CD14-positive monocyte (primary cell): ENCODE measurements around the gene APOL2. TPM values are rescaled to one million over a fixed set of nuclear protein-coding genes. Genes with fewer than 3 reads are reported as not detected.
"Not testable (repeated sequence)": the region's sequence is repeated elsewhere in the genome, so short reads cannot be mapped to it uniquely, and the experiment has no call there.

Experiments used
- DNase-seq, 3 donors: peaks; one replicate each; pipeline ENCODE4 v3.0.0-alpha.2; 2011 to 2022
- H2AFZ ChIP-seq: 2 replicates; pipeline ENCODE4 v1.6.0; 2012; ENCODE audit warnings: mild to moderate bottlenecking, low read depth, low read length, inconsistent platforms; ENCODE audit not compliant: insufficient read depth, poor library complexity, severe bottlenecking
- H3K27ac ChIP-seq, 2 donors: 1 replicate in 1 of 2; 2 replicates in 1 of 2; pipeline ENCODE4 v1.5.1; 2012 to 2013; ENCODE audit warnings: low read length in 2 of 2, control low read depth in 1 of 2, inconsistent platforms in 1 of 2, low read depth in 1 of 2, mild to moderate bottlenecking in 1 of 2
- H3K27me3 ChIP-seq, 2 donors: one replicate each; pipeline versions ENCODE4 v1.6.0 to v1.6.1; 2011 to 2013; ENCODE audit warnings: low read length in 2 of 2; ENCODE audit not compliant: control insufficient read depth in 2 of 2, insufficient read depth in 2 of 2
- H3K36me3 ChIP-seq, 2 donors: replicated peaks in 1 of 2; 1 replicate in 1 of 2; 2 replicates in 1 of 2; pipeline versions ENCODE4 v1.5.1 to v1.6.1; 2012 to 2013; ENCODE audit warnings: low read length in 2 of 2, control low read depth in 1 of 2, inconsistent platforms in 1 of 2, mild to moderate bottlenecking in 1 of 2; ENCODE audit not compliant: insufficient read depth in 2 of 2, control insufficient read depth in 1 of 2
- H3K4me1 ChIP-seq, 2 donors: 1 replicate in 1 of 2; 2 replicates in 1 of 2; pipeline versions ENCODE4 v1.5.1 to v1.6.1; 2012 to 2013; ENCODE audit warnings: low read length in 2 of 2, control low read depth in 1 of 2, inconsistent platforms in 1 of 2, mild to moderate bottlenecking in 1 of 2, moderate library complexity in 1 of 2; ENCODE audit not compliant: insufficient read depth in 2 of 2, control insufficient read depth in 1 of 2
- H3K4me2 ChIP-seq: replicated peaks from 2 replicates; pipeline ENCODE3; 2012; ENCODE audit warnings: low read length, moderate library complexity, mild to moderate bottlenecking; ENCODE audit not compliant: poor library complexity, severe bottlenecking; ENCODE audit errors: extremely low read depth
- H3K4me3 ChIP-seq, 3 experiments: fragments of 200-600 bp in 1 of 3; sonication (generic) in 1 of 3; replicated peaks in 1 of 3; 1 replicate in 2 of 3; 2 replicates in 1 of 3; pipeline ENCODE4 v1.5.1; 2011 to 2013; ENCODE audit warnings: low read length in 3 of 3, mild to moderate bottlenecking in 3 of 3, control low read depth in 2 of 3, low read depth in 2 of 3, inconsistent platforms in 1 of 3, moderate library complexity in 1 of 3
- H3K79me2 ChIP-seq: 2 replicates; pipeline ENCODE4 v1.6.0; 2012; ENCODE audit warnings: mild to moderate bottlenecking, control low read depth, inconsistent platforms, low read length, moderate library complexity; ENCODE audit not compliant: insufficient read depth
- H3K9ac ChIP-seq: 2 replicates; pipeline ENCODE4 v1.6.0; 2017; ENCODE audit warnings: low read length, mild to moderate bottlenecking; ENCODE audit not compliant: insufficient read depth, poor library complexity, severe bottlenecking
- H3K9me3 ChIP-seq, 2 donors: replicated peaks in 1 of 2; 1 replicate in 1 of 2; 2 replicates in 1 of 2; pipeline versions ENCODE4 v1.5.1 to v1.6.1; 2012 to 2013; ENCODE audit warnings: low read length in 2 of 2, control low read depth in 1 of 2; ENCODE audit not compliant: control insufficient read depth in 1 of 2, insufficient read depth in 1 of 2
- H4K20me1 ChIP-seq: 2 replicates; pipeline ENCODE4 v1.6.0; 2012; ENCODE audit warnings: mild to moderate bottlenecking, low read length, control low read depth, moderate library complexity; ENCODE audit not compliant: insufficient read depth
- H3K27ac Mint-ChIP-seq, 7 donors: one replicate each; pipeline ENCODE4 v1.8.0; 2020; ENCODE audit warnings: mild to moderate bottlenecking in 7 of 7, mixed read lengths in 7 of 7, moderate library complexity in 6 of 7, inconsistent platforms in 2 of 7
- H3K27me3 Mint-ChIP-seq, 3 donors: one replicate each; pipeline ENCODE4 v1.8.0; 2021 to 2022; ENCODE audit warnings: low read depth in 3 of 3, mild to moderate bottlenecking in 3 of 3, mixed read lengths in 3 of 3, moderate library complexity in 3 of 3, inconsistent platforms in 1 of 3
- H3K36me3 Mint-ChIP-seq, 2 donors: one replicate each; pipeline ENCODE4 v1.8.0; 2020; ENCODE audit warnings: mixed read lengths in 2 of 2, inconsistent platforms in 1 of 2, mild to moderate bottlenecking in 1 of 2
- H3K4me1 Mint-ChIP-seq: one replicate; pipeline ENCODE4 v1.8.0; 2020; ENCODE audit warnings: mild to moderate bottlenecking, mixed read lengths
- H3K4me3 Mint-ChIP-seq, 2 donors: one replicate each; pipeline ENCODE4 v1.8.0; 2020; ENCODE audit warnings: mild to moderate bottlenecking in 2 of 2, mixed read lengths in 2 of 2, moderate library complexity in 1 of 2
- H3K9me3 Mint-ChIP-seq, 7 donors: one replicate each; pipeline ENCODE4 v1.8.0; 2020 to 2022; ENCODE audit warnings: mixed read lengths in 7 of 7, mild to moderate bottlenecking in 6 of 7, moderate library complexity in 6 of 7, inconsistent platforms in 2 of 7
- WGBS: methylation state at CpG from one replicate; pipeline ENCODE4 v1.1.5; 2013; ENCODE audit warnings: missing lambda C conversion rate; ENCODE audit not compliant: insufficient coverage; 5-methylcytosine and 5-hydroxymethylcytosine counted together
- intact Hi-C, 2 donors: fragments of 100-400 bp; cut with micrococcal nuclease; formaldehyde crosslinking; loops; one replicate each; pipeline versions ENCODE4 v1.15.0 to v1.15.1; 2023
- polyA plus RNA-seq, 3 donors: library from polyadenylated mRNA; depleted of rRNA in 1 of 3; unstranded in 2 of 3; stranded (reverse) in 1 of 3; fragments of 300-500 nt in 2 of 3; fragments of >200 nt in 1 of 3; fragmentation: Illumina TruSeq in 2 of 3; gene quantifications; 1 replicate in 2 of 3; 2 replicates in 1 of 3; pipeline ENCODE4 v1.2.3, GENCODE V29; 2012 to 2021
- TF ChIP-seq, protein P1 (sequence below): fragments of 200-600 bp; IDR thresholded peaks from one replicate; pipeline ENCODE4 v1.8.0; 2022; ENCODE audit warnings: antibody characterized with exemption, mild to moderate bottlenecking

APOL2 gene
- polyA plus RNA-seq, 3 donors, result 12.6 to 47.0 (median 13.2) TPM

DNA sequence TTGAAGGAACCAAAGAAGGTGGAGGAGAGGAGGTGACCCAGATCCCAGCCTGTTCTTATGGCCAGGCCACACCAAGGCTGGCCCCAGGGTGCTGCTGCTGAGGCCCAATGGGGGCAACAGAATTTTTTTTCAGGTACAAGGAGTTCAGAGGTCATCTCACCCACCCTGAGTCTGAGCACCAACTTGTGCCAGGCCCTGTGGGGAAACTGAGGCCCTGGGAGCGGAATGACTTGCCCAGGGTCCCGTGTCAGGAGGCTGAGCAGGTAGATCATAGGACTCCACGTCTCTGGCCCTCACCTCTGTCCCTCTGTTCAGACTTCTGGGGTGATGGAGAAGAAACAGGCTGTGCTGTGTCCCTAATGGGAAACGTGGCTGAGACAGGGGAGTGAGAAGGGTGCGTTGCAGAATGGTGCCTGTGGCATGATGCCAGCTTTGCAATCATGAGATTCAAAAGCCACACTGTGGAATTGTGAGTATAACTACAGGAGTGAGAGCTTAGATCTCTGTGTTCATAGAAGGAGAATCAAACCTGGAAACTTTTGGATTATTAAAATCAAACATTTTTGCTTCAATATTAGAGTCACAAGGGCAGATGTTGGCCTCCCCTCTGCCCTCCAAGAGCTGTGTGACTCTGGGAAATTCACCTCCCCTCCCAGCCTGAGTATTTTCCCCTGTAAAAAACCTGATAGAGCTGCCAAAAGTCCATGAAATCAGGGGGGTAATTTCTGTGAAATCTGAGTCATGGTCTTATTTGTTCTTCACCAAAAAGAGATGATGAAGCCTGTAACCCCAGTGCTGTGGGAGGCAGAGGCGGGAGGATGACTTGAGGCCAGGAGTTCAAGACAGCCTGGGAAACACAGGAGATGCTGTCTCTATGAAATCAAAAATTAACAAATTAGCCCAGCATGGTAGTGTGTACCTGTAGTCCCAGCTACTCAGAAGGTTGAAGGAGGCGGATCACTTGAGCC, 14.5 kb upstream of the APOL2 start:
- H3K36me3 Mint-ChIP-seq, result peaks cover 27 to 28% of the 10 kb centered on the region in 2 donors
- H3K4me1 Mint-ChIP-seq, result peaks cover 39% of the 10 kb centered on the region
- Histone ChIP-seq H3K9me3 (no peaks in the 10 kb centered on the region), H2AFZ (peak overlapping the region; percentile 89), H3K4me3 (peak overlapping the region; percentile 60 to 96 (median 92)), H3K9ac (peak overlapping the region; percentile 69), H3K4me2 (peak overlapping the region; percentile 85), H3K27ac (peak overlapping the region; percentile 71 to 92), H3K79me2 (no peaks in the 10 kb centered on the region), H4K20me1 (no peaks in the 10 kb centered on the region), H3K4me1 (peaks cover 23 to 30% of the 10 kb centered on the region in 2 donors), H3K36me3 (peaks cover 0 to 14% of the 10 kb centered on the region in 2 donors), H3K27me3 (no peaks in the 10 kb centered on the region)
- intact Hi-C loops, result no loop called here
- peak overlapping the region; percentile 91 to 96 for H3K4me3 Mint-ChIP-seq
- H3K27ac Mint-ChIP-seq, result peak overlapping the region; percentile 86 to 94 (median 91)
- H3K9me3 Mint-ChIP-seq, result peaks cover 0 to 4% (median 0%) of the 10 kb centered on the region in 7 donors
- TF ChIP-seq, protein P1, sequence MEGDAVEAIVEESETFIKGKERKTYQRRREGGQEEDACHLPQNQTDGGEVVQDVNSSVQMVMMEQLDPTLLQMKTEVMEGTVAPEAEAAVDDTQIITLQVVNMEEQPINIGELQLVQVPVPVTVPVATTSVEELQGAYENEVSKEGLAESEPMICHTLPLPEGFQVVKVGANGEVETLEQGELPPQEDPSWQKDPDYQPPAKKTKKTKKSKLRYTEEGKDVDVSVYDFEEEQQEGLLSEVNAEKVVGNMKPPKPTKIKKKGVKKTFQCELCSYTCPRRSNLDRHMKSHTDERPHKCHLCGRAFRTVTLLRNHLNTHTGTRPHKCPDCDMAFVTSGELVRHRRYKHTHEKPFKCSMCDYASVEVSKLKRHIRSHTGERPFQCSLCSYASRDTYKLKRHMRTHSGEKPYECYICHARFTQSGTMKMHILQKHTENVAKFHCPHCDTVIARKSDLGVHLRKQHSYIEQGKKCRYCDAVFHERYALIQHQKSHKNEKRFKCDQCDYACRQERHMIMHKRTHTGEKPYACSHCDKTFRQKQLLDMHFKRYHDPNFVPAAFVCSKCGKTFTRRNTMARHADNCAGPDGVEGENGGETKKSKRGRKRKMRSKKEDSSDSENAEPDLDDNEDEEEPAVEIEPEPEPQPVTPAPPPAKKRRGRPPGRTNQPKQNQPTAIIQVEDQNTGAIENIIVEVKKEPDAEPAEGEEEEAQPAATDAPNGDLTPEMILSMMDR, result no peak
- 55% methylated on average over 7 of the region's 7 CpGs for WGBS
- H3K27me3 Mint-ChIP-seq, result peaks cover 0 to 3% (median 0%) of the 10 kb centered on the region in 3 donors
- no peak for DNase-seq

DNA sequence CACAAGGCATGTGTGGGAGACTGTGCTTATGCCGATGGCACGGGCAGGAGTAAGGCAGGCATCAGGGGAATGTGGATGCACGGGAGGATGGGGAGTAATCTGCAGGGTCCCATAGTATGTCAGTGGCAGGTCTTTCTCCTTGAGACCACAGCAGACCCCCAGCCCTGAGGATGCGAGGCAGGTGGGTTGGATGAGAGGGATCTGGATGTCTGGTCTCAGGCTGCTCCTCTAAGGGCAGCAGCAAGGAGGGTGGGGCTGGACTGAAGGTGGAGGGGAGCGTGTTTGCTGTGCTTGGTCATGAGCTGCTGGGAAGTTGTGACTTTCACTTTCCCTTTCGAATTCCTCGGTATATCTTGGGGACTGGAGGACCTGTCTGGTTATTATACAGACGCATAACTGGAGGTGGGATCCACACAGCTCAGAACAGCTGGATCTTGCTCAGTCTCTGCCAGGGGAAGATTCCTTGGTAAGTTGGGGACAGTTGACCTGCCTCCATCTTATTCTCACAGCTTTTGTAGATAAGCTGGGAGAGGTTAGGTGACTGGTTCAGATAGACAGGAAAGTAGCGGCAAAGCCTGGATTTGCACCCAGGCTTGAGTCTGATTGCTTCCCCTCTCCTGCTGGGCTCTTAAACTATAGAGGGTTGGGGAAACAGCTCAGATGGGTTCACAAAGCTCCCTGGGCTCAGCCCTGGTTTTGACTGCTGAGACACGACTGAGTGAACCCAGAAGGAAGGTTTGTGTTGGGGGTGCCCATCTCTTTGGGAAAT, 13.6 kb upstream of the APOL2 start, which contains the start of gene APOL1:
APOL1 (plus strand) TSS at position 380 of the 769 bp plus-strand sequence. CDS start 1,823 bp downstream, outside the sequence.
- Histone ChIP-seq H3K27me3 (no peaks in the 10 kb centered on the region), H2AFZ (peak within 1 kb of the TSS; percentile 89), H3K9me3 (no peaks in the 10 kb centered on the region), H3K4me3 (peak within 1 kb of the TSS; percentile 60 to 96 (median 92)), H3K9ac (peak within 1 kb of the TSS; percentile 69), H3K27ac (peak within 1 kb of the TSS; percentile 71 to 92), H3K36me3 (peaks cover 0 to 14% of the 10 kb centered on the region in 2 donors), H3K4me2 (peak within 1 kb of the TSS; percentile 85), H3K79me2 (no peaks in the 10 kb centered on the region), H3K4me1 (peaks cover 17 to 23% of the 10 kb centered on the region in 2 donors), H4K20me1 (no peaks in the 10 kb centered on the region)
- peak; percentile 32 to 53 (median 51) for DNase-seq
- Mint-ChIP-seq H3K36me3 (peaks cover 18 to 20% of the 10 kb centered on the region in 2 donors), H3K27me3 (peaks cover 0 to 3% (median 0%) of the 10 kb centered on the region in 3 donors), H3K4me3 (peak within 1 kb of the TSS; percentile 91 to 96), H3K4me1 (peaks cover 31% of the 10 kb centered on the region), H3K27ac (peak within 1 kb of the TSS; percentile 86 to 94 (median 91)), H3K9me3 (peaks cover 0 to 9% (median 0%) of the 10 kb centered on the region in 7 donors)
- intact Hi-C loops, result no loop called here
- TF ChIP-seq, protein P1, result no peak
- WGBS, result 0% methylated on average over 7 of the region's 10 CpGs

DNA sequence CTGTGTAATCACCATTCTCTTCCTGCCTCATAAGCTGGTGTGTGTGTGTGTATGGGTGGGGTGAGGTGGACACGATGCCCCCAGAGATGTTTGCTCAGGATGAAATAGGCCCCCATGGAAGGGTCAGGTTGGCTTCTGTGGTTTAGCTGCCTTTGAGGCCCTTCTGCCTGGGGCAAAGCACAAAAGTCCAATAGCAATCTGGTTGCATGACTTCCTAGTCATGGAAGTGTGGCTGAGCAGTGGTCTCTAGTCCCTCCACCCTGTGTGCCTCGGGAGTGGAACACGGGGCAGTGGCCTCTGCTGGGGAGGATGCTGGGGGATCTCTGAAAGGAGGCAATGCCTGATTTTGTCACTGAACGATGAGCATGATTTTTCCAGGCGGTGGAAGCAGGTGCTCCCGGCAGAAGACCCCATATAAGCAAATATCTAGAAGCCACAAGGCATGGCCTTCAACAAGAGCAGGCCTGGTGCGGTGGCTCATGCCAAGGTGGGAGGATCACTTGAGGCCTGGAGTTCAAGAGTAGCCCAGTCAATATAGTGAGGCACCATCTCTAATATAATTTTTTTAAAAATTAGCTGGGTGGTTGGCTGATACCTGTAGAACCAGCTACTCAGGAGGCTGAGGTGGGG, 12.8 kb upstream of the APOL2 start:
- peaks cover 31% of the 10 kb centered on the region for H3K4me1 Mint-ChIP-seq
- H4K20me1 ChIP-seq, H3K36me3 ChIP-seq, H3K4me2 ChIP-seq, H3K27me3 Mint-ChIP-seq, H3K79me2 ChIP-seq, H3K9me3 Mint-ChIP-seq, H3K9me3 ChIP-seq, intact Hi-C loops, H3K4me3 ChIP-seq, DNase-seq, H3K27me3 ChIP-seq, H3K9ac ChIP-seq: not testable (repeated sequence)
- peak overlapping the region in 4 of 7 donors; percentile 81 to 93 (median 89) for H3K27ac Mint-ChIP-seq
- peak overlapping the region in 1 of 2 donors; percentile 31 for H3K4me3 Mint-ChIP-seq
- Histone ChIP-seq H3K4me1 (peaks cover 17 to 23% of the 10 kb centered on the region in 2 donors), H2AFZ (peak overlapping the region; percentile 89), H3K27ac (peak overlapping the region in 1 of 2 donors; percentile 92)
- WGBS, result no CpG with 5 or more reads among the region's 7 CpGs
- peaks cover 11 to 13% of the 10 kb centered on the region in 2 donors for H3K36me3 Mint-ChIP-seq
